ENCODE measurements around the gene SBSN.

GRCh38 chr19:35539850-35540249 lies 11.7 kb upstream of the SBSN start:
- TF ChIP-seq EZH2 (IDR thresholded peaks at IDR 0.05; ENCODE audit: borderline replicate concordance, insufficient read depth, low read depth, low read length, poor library complexity, severe bottlenecking) (no peak), CTCF (IDR thresholded peaks at IDR 0.05) (no peak)

Data from B cell (primary cell).